ENCODE data around the gene B9D2.

- TF ChIP-seq GATA2 (IDR thresholded peaks at IDR 0.05; ENCODE audit: low read depth, low read length) (no peak), GATA3 (IDR thresholded peaks at IDR 0.05; ENCODE audit: low read depth, low read length) (no peak)
These were observed 54.5 kb downstream of the B9D2 start for GRCh38 chr19:41309180-41310032.
